ENCODE data around the gene TMEM247. TPM values are rescaled to one million over a fixed set of nuclear protein-coding genes. Genes with fewer than 3 reads are reported as not detected.

The TMEM247 gene
- total RNA-seq, 2 experiments from 2014 or later = not detected

DNA sequence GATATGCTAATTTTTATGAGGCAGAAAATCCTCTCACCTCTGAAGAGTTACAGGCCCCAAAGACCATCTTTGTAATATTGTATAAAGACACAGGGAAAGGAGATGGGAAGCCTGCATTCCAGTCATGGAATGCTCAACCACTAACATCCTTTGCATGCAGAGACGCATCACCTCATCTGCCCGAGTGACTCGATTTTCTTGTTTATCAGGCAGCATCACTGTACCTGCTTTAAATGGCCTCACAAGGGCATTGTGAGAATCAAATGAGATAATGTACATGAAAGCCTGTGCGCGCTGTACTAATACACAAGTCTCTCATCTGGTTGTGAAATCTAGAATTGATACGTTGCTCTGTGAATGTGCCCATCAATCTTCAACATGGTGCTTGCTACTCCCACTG, 10.2 kb upstream of the TMEM247 start:
- TF ChIP-seq, protein P1, sequence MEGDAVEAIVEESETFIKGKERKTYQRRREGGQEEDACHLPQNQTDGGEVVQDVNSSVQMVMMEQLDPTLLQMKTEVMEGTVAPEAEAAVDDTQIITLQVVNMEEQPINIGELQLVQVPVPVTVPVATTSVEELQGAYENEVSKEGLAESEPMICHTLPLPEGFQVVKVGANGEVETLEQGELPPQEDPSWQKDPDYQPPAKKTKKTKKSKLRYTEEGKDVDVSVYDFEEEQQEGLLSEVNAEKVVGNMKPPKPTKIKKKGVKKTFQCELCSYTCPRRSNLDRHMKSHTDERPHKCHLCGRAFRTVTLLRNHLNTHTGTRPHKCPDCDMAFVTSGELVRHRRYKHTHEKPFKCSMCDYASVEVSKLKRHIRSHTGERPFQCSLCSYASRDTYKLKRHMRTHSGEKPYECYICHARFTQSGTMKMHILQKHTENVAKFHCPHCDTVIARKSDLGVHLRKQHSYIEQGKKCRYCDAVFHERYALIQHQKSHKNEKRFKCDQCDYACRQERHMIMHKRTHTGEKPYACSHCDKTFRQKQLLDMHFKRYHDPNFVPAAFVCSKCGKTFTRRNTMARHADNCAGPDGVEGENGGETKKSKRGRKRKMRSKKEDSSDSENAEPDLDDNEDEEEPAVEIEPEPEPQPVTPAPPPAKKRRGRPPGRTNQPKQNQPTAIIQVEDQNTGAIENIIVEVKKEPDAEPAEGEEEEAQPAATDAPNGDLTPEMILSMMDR (IDR thresholded peaks at IDR 0.05) = no peak
- ATAC-seq (ENCODE audit: poor library complexity) = no peak
- H3K36me3 ChIP-seq (ENCODE audit: insufficient read depth, low read length) = no peaks in the 10 kb centered on the region
- POLR2A ChIA-PET = no interaction called here
- peaks cover 2% of the 10 kb centered on the region for H3K4me1 ChIP-seq (ENCODE audit: insufficient read depth, low read length)
- no peaks in the 10 kb centered on the region for H3K27me3 ChIP-seq (ENCODE audit: control insufficient read depth in 1 of 2, insufficient read depth in 2 of 2, low read length in 2 of 2)
- H3K27ac ChIP-seq (ENCODE audit: low read depth in 1 of 2, low read length in 2 of 2) = no peak overlapping the region
- Mint-ChIP-seq H3K27ac (no peak overlapping the region), H3K9me3 (no peaks in the 10 kb centered on the region), H3K36me3 (ENCODE audit: low read depth) (no peaks in the 10 kb centered on the region), H3K4me3 (no peak overlapping the region), H3K27me3 (no peaks in the 10 kb centered on the region), H3K4me1 (ENCODE audit: low read depth) (peaks cover 6% of the 10 kb centered on the region)
- intact Hi-C loops (cut with DNase I, micrococcal nuclease) = no loop called here
- CTCF ChIA-PET = no interaction called here
- no peaks in the 10 kb centered on the region for H3K9me3 ChIP-seq (ENCODE audit: control insufficient read depth in 1 of 2, insufficient read depth in 1 of 2, low read length in 2 of 2)
- H3K4me3 ChIP-seq (ENCODE audit: low read length) = no peak overlapping the region
- no peak for DNase-seq

DNA sequence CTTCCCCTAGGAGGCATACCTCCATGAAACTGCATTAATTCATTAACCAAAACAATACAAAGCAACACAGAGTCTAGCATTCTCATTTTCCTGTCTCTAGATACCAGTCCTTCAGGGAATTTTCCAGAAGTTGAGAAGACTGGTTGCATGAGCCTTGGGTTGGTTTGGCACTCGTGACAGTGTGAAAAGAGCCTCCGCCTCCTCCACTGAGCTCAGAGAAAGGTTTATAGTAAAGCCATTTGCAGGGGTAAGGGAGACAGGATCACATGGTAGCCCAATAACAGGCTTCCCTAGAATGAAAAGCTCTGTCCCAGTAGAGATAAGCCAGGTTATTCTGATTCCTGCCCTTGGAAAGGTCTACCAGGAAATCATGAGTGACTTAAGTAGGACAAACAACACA, 9.7 kb upstream of the TMEM247 start:
- DNase-seq (no peak), ATAC-seq (ENCODE audit: poor library complexity) (no peak)
- H3K9me3 ChIP-seq (ENCODE audit: control insufficient read depth in 1 of 2, insufficient read depth in 1 of 2, low read length in 2 of 2) = no peaks in the 10 kb centered on the region
- CTCF ChIA-PET = interaction anchor here (1.5 kb wide), 1 partner anchor 181 kb away, joined by 3 read pairs; no protein-coding TSS in a partner anchor
- H3K27me3 Mint-ChIP-seq = no peaks in the 10 kb centered on the region
- H3K27ac Mint-ChIP-seq = no peak overlapping the region
- POLR2A ChIA-PET = no interaction called here
- no peak overlapping the region for H3K27ac ChIP-seq (ENCODE audit: low read depth in 1 of 2, low read length in 2 of 2)
- H3K4me1 Mint-ChIP-seq (ENCODE audit: low read depth) = peaks cover under 1% of the 10 kb centered on the region
- TF ChIP-seq, protein P1 (IDR thresholded peaks at IDR 0.05) = no peak
- peaks cover 2% of the 10 kb centered on the region for H3K36me3 Mint-ChIP-seq (ENCODE audit: low read depth)
- H3K4me3 ChIP-seq (ENCODE audit: low read length) = no peak overlapping the region
- H3K27me3 ChIP-seq (ENCODE audit: control insufficient read depth in 1 of 2, insufficient read depth in 2 of 2, low read length in 2 of 2) = no peaks in the 10 kb centered on the region
- intact Hi-C loops (cut with DNase I, micrococcal nuclease) = no loop called here
- peaks cover 2% of the 10 kb centered on the region for H3K9me3 Mint-ChIP-seq
- no peak overlapping the region for H3K4me3 Mint-ChIP-seq
- no peaks in the 10 kb centered on the region for H3K36me3 ChIP-seq (ENCODE audit: insufficient read depth, low read length)
- H3K4me1 ChIP-seq (ENCODE audit: insufficient read depth, low read length) = no peaks in the 10 kb centered on the region

DNA sequence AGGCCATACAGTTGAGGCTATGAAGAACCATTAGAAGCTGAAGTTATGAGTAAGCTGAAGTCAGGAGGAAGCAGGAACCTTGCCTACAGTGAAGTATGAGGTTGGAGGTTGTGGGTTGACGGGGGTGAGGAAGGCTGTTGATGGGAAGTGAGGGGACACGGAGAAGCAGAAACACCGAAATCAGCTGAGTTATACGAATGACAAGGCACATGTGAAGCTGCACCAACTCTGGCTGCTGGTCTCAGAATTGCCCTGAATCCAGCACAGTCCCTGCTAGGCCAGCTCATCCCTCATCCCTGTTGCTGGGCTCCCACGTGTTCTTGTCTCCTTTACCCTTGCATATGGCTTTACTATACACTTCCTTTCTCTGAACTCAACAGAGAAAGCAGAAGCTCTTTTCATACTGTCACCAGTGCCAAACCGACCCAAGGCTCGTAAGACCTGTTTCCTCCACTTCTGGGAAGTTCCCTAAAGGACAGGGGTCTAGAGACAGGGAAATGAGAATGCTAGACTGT, 9.2 kb upstream of the TMEM247 start:
- intact Hi-C loops (cut with DNase I, micrococcal nuclease) = no loop called here
- H3K36me3 Mint-ChIP-seq (ENCODE audit: low read depth) = peaks cover 7% of the 10 kb centered on the region
- POLR2A ChIA-PET = interaction anchor here (1.3 kb wide), 1 partner anchor 179 kb away, joined by 3 read pairs; no protein-coding TSS in a partner anchor
- CTCF ChIA-PET = interaction anchor here (1.5 kb wide), 1 partner anchor 180 kb away, joined by 3 read pairs; no protein-coding TSS in a partner anchor
- no peaks in the 10 kb centered on the region for H3K4me1 Mint-ChIP-seq (ENCODE audit: low read depth)
- TF ChIP-seq, protein P1 (IDR thresholded peaks at IDR 0.05) = no peak
- no peaks in the 10 kb centered on the region for H3K9me3 ChIP-seq (ENCODE audit: control insufficient read depth in 1 of 2, insufficient read depth in 1 of 2, low read length in 2 of 2)
- H3K4me1 ChIP-seq (ENCODE audit: insufficient read depth, low read length) = no peaks in the 10 kb centered on the region
- H3K4me3 Mint-ChIP-seq = no peak overlapping the region
- H3K36me3 ChIP-seq (ENCODE audit: insufficient read depth, low read length) = no peaks in the 10 kb centered on the region
- H3K9me3 Mint-ChIP-seq = peaks cover 4% of the 10 kb centered on the region
- no peak overlapping the region for H3K27ac Mint-ChIP-seq
- DNase-seq (peak in 3 of 14 experiments; percentile 13 to 59 (median 46)), ATAC-seq (ENCODE audit: poor library complexity) (no peak)
- no peaks in the 10 kb centered on the region for H3K27me3 Mint-ChIP-seq
- H3K27me3 ChIP-seq (ENCODE audit: control insufficient read depth in 1 of 2, insufficient read depth in 2 of 2, low read length in 2 of 2) = no peaks in the 10 kb centered on the region
- H3K27ac ChIP-seq (ENCODE audit: low read depth in 1 of 2, low read length in 2 of 2) = no peak overlapping the region
- H3K4me3 ChIP-seq (ENCODE audit: low read length) = no peak overlapping the region

Measured in CD4-positive, alpha-beta T cell (primary cell).